ENCODE results near the gene OR6B1. TPM values are rescaled to one million over a fixed set of nuclear protein-coding genes. Genes with fewer than 3 reads are reported as not detected.

OR6B1 gene
- total and polyA plus RNA-seq, 2 donors (not counting 3 experiments of a cell fraction or from before 2014, with no cell fraction given) = not detected

DNA sequence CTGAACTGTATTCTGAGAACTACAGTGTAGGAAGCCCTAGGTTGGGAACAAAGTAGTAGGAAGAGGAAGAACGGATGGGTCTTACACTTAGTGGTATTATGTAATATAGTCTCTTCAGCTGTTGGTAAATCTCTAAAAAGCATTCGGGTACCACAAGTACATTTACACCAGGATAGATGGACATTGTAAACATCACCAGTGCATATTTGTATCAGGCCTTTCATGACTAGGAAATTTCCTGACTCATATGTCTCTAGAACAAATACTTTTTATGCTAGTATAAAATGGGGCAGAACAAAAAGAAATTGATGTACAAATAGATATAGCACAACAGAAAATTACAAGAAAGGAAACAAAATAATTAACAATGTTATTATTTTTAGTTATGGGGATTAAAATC, 21.5 kb upstream of the OR6B1 start:
- no TSS peak for BruUV-seq (replicated peaks)
- no peaks in the 10 kb centered on the region for H3K9me3 ChIP-seq (replicated peaks; ENCODE audit: control insufficient read depth, insufficient read depth, low read length)
- no peak overlapping the region for H3K9ac ChIP-seq (replicated peaks; ENCODE audit: extremely low read depth, insufficient read depth, low read length)
- H3K4me2 ChIP-seq (ENCODE audit: insufficient read depth, low read length) = no peak overlapping the region
- no peak overlapping the region for H3K4me3 ChIP-seq (replicated peaks in 1 of 3; ENCODE audit: insufficient read depth in 1 of 3, low read depth in 1 of 3, low read length in 3 of 3)
- no peak for FAIRE-seq
- H4K20me1 ChIP-seq (replicated peaks; ENCODE audit: control insufficient read depth, extremely low read depth, insufficient read depth, low read length) = no peaks in the 10 kb centered on the region
- intact Hi-C loops (cut with micrococcal nuclease) = no loop called here
- H3K9me1 ChIP-seq (replicated peaks; ENCODE audit: control insufficient read depth, extremely low read depth, insufficient read depth, low read length) = no peaks in the 10 kb centered on the region
- POLR2A ChIA-PET = no interaction called here
- no peak overlapping the region for H3K27ac ChIP-seq (ENCODE audit: insufficient read depth, low read depth, low read length)
- TF ChIP-seq FOS (IDR thresholded peaks at IDR 0.05; ENCODE audit: borderline replicate concordance, insufficient read depth, low read length) (no peak), GATA2 (IDR thresholded peaks at IDR 0.05; ENCODE audit: insufficient read depth, insufficient read length, low read depth, low read length) (no peak), POLR2A (IDR thresholded peaks at IDR 0.05; ENCODE audit: low read depth, low read length) (no peak), EZH2 (IDR thresholded peaks at IDR 0.05; ENCODE audit: borderline replicate concordance, low read depth, low read length, severe bottlenecking) (no peak), MYC (IDR thresholded peaks at IDR 0.05; ENCODE audit: low read depth, low read length) (no peak), JUN (IDR thresholded peaks at IDR 0.05; ENCODE audit: borderline replicate concordance, insufficient read depth, insufficient read length, low read depth) (no peak), POLR2AphosphoS5 (IDR thresholded peaks at IDR 0.05; ENCODE audit: insufficient read depth, low read depth, low read length) (no peak)
- TF ChIP-seq, protein P1, sequence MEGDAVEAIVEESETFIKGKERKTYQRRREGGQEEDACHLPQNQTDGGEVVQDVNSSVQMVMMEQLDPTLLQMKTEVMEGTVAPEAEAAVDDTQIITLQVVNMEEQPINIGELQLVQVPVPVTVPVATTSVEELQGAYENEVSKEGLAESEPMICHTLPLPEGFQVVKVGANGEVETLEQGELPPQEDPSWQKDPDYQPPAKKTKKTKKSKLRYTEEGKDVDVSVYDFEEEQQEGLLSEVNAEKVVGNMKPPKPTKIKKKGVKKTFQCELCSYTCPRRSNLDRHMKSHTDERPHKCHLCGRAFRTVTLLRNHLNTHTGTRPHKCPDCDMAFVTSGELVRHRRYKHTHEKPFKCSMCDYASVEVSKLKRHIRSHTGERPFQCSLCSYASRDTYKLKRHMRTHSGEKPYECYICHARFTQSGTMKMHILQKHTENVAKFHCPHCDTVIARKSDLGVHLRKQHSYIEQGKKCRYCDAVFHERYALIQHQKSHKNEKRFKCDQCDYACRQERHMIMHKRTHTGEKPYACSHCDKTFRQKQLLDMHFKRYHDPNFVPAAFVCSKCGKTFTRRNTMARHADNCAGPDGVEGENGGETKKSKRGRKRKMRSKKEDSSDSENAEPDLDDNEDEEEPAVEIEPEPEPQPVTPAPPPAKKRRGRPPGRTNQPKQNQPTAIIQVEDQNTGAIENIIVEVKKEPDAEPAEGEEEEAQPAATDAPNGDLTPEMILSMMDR (IDR thresholded peaks at IDR 0.05; ENCODE audit: extremely low read depth in 1 of 2, insufficient read depth in 1 of 2, low read depth in 1 of 2, low read length in 2 of 2) = no peak
- TF ChIP-seq, protein P2, sequence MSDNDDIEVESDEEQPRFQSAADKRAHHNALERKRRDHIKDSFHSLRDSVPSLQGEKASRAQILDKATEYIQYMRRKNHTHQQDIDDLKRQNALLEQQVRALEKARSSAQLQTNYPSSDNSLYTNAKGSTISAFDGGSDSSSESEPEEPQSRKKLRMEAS (IDR thresholded peaks at IDR 0.05; ENCODE audit: insufficient read depth, insufficient read length) = no peak
- no peaks in the 10 kb centered on the region for H3K27me3 ChIP-seq (ENCODE audit: control insufficient read depth in 2 of 2, insufficient read depth in 2 of 2, low read length in 2 of 2)
- CTCF ChIA-PET = no interaction called here
- no peaks in the 10 kb centered on the region for H3K79me2 ChIP-seq (ENCODE audit: control insufficient read depth, insufficient read depth, low read length)
- no peak for DNase-seq (ENCODE audit: low read depth, low spot score)
- dilution Hi-C loops (cut with MboI; ENCODE audit: extremely low pct_ligation_motif_present, low sequenced_read_pairs) = no loop called here
- H2AFZ ChIP-seq (ENCODE audit: low read depth, low read length) = no peak overlapping the region
- peaks cover 18% of the 10 kb centered on the region for H3K4me1 ChIP-seq (ENCODE audit: control insufficient read depth, extremely low read depth, insufficient read depth, low read length)
- H3K36me3 ChIP-seq (ENCODE audit: control insufficient read depth in 2 of 2, extremely low read depth in 1 of 2, insufficient read depth in 2 of 2, low read length in 2 of 2) = no peaks in the 10 kb centered on the region
